ENCODE data around the gene DCLK1.

Gene DCLK1

GRCh38 chr13:35854286-35854685 is 276.9 kb downstream of the DCLK1 start:
- DNase-seq, result no peak

- no peak for DNase-seq
Observed at GRCh38 chr13:35851881-35852280, 279.3 kb downstream of the DCLK1 start.

GRCh38 chr13:35851356-35851755 is 279.8 kb downstream of the DCLK1 start:
- DNase-seq, result no peak

GRCh38 chr13:35850569-35850968 is 280.6 kb downstream of the DCLK1 start:
- no peak for DNase-seq

- DNase-seq, result no peak
Observed at GRCh38 chr13:35849256-35849644, 281.9 kb downstream of the DCLK1 start.

- no peak for DNase-seq
Observed at GRCh38 chr13:35848336-35849255, 282.6 kb downstream of the DCLK1 start.

GRCh38 chr13:35843272-35843671 is 287.9 kb downstream of the DCLK1 start:
- no peak for DNase-seq

GRCh38 chr13:35841060-35841521 is 290.1 kb downstream of the DCLK1 start:
- no peak for DNase-seq

- no peak for DNase-seq
Observed at GRCh38 chr13:35839806-35840205, 291.4 kb downstream of the DCLK1 start.

- no peak for DNase-seq
Observed at GRCh38 chr13:35838356-35838755, 292.8 kb downstream of the DCLK1 start.

- no peak for DNase-seq
Observed at GRCh38 chr13:35836446-35836845, 294.7 kb downstream of the DCLK1 start.

GRCh38 chr13:35835989-35836388 is 295.2 kb downstream of the DCLK1 start:
- DNase-seq, result no peak

- no peak for DNase-seq
Observed at GRCh38 chr13:35833608-35834275, 297.4 kb downstream of the DCLK1 start.

- no peak for DNase-seq
Observed at GRCh38 chr13:35833031-35833430, 298.2 kb downstream of the DCLK1 start.

GRCh38 chr13:35832551-35832950 is 298.6 kb downstream of the DCLK1 start:
- DNase-seq, result no peak

GRCh38 chr13:35830850-35831450 is 300.2 kb downstream of the DCLK1 start:
- DNase-seq, result no peak

- DNase-seq, result no peak
Observed at GRCh38 chr13:35826626-35827254, 304.4 kb downstream of the DCLK1 start.

- no peak for DNase-seq
Observed at GRCh38 chr13:35824825-35825224, 306.4 kb downstream of the DCLK1 start.

- DNase-seq, result no peak
Observed at GRCh38 chr13:35824395-35824794, 306.8 kb downstream of the DCLK1 start.

GRCh38 chr13:35822666-35823065 is 308.5 kb downstream of the DCLK1 start:
- DNase-seq, result no peak

GRCh38 chr13:35818633-35819067 is 312.5 kb downstream of the DCLK1 start:
- no peak for DNase-seq

- DNase-seq, result no peak
Observed at GRCh38 chr13:35817642-35818607, 313.3 kb downstream of the DCLK1 start.

All from CD4-positive, alpha-beta T cell treated with Interleukin-6 for 4 hours (primary cell).